SU-DHL-6 (cell line): Measurements from ENCODE around the gene DCXR.

Experiments
- H2AFZ ChIP-seq: fragments of 200-600 bp; sonication (generic); 2 replicates; pipeline ENCODE4 v1.6.1; 2014; ENCODE audit warnings: low read depth, mild to moderate bottlenecking, moderate library complexity, mixed read lengths, antibody characterized with exemption, low read length; ENCODE audit not compliant: severe bottlenecking
- H3F3A ChIP-seq: fragments of 200-600 bp; shearing (Covaris generic); 2 replicates; pipeline ENCODE4 v1.6.0; 2016; ENCODE audit warnings: antibody characterized with exemption, mild to moderate bottlenecking; ENCODE audit not compliant: insufficient read depth
- H3K27ac ChIP-seq: fragments of 200-600 bp; sonication (generic); 2 replicates; pipeline ENCODE4 v1.5.1; 2016; ENCODE audit warnings: low read depth, mild to moderate bottlenecking, low read length, moderate library complexity, mixed read lengths
- H3K27me3 ChIP-seq: fragments of 200-600 bp; sonication (generic), shearing (Covaris generic); 2 replicates; pipeline ENCODE4 v1.6.0; 2014; ENCODE audit warnings: mild to moderate bottlenecking, low read length
- H3K36me3 ChIP-seq: fragments of 200-600 bp; sonication (generic); 2 replicates; pipeline ENCODE4 v1.6.1; 2014; ENCODE audit warnings: mild to moderate bottlenecking, low read length, mixed read lengths
- H3K4me2 ChIP-seq: fragments of 300-600, 200-600 bp; shearing (Covaris generic), sonication (generic); 2 replicates; pipeline ENCODE4 v1.6.0; 2014; ENCODE audit warnings: low read length, low read depth, mild to moderate bottlenecking; ENCODE audit not compliant: poor library complexity, severe bottlenecking
- H3K4me3 ChIP-seq: fragments of 200-600 bp; sonication (generic); 2 replicates; pipeline ENCODE4 v1.5.1; 2014; ENCODE audit warnings: antibody characterized with exemption, low read length, mild to moderate bottlenecking, mixed read lengths; ENCODE audit not compliant: insufficient read depth, poor library complexity, severe bottlenecking
- H3K79me2 ChIP-seq: fragments of 200-600 bp; sonication (generic); 2 replicates; pipeline ENCODE4 v1.6.1; 2014; ENCODE audit warnings: mild to moderate bottlenecking, low read length, moderate library complexity; ENCODE audit not compliant: insufficient read depth
- H3K9ac ChIP-seq: fragments of 200-600 bp; sonication (generic); 2 replicates; pipeline ENCODE4 v1.7.0; 2014; ENCODE audit warnings: mild to moderate bottlenecking, low read length
- H3K9me2 ChIP-seq: fragments of 200-600 bp; sonication (generic); replicated peaks from 2 replicates; pipeline ENCODE4 v1.6.1; 2014; ENCODE audit warnings: low read length; ENCODE audit not compliant: insufficient read depth
- H3K9me3 ChIP-seq: fragments of 200-600 bp; sonication (generic); 2 replicates; pipeline ENCODE4 v1.6.1; 2014; ENCODE audit warnings: low read length, mixed read lengths; ENCODE audit not compliant: insufficient read depth
- H4K20me1 ChIP-seq: fragments of 200-600 bp; sonication (generic); 2 replicates; pipeline ENCODE4 v1.6.1; 2014; ENCODE audit warnings: low read depth, mild to moderate bottlenecking, antibody characterized with exemption, low read length, moderate library complexity, mixed read lengths
- CTCF ChIP-seq: fragments of 200-600 bp; sonication (generic); IDR thresholded peaks from one replicate; pipeline ENCODE4 v1.5.1; 2017; ENCODE audit warnings: antibody characterized with exemption, mild to moderate bottlenecking, low read length, moderate library complexity; ENCODE audit not compliant: insufficient read depth, poor library complexity, severe bottlenecking
- EZH2phosphoT487 ChIP-seq: fragments of 200-600 bp; sonication (generic), shearing (Covaris generic); conservative IDR thresholded peaks from 2 replicates; pipeline ENCODE4 v1.6.1; 2018; ENCODE audit warnings: mild to moderate bottlenecking, antibody characterized with exemption, low read length, moderate library complexity, mixed read lengths

DCXR gene

GRCh38 chr17:82058230-82058854, 20.8 kb upstream of the DCXR start:
- H3K4me2 ChIP-seq = no peak overlapping the region
- H3K27ac ChIP-seq = no peak overlapping the region
- no peaks in the 10 kb centered on the region for H3K36me3 ChIP-seq
- H3K4me3 ChIP-seq = no peak overlapping the region
- no peaks in the 10 kb centered on the region for H3K9me3 ChIP-seq
- H3K27me3 ChIP-seq = no peaks in the 10 kb centered on the region
- no peak overlapping the region for H3K9ac ChIP-seq
- no peaks in the 10 kb centered on the region for H3K9me2 ChIP-seq
- H2AFZ ChIP-seq = no peak overlapping the region
- H3K79me2 ChIP-seq = no peaks in the 10 kb centered on the region
- TF ChIP-seq EZH2phosphoT487 (no peak), CTCF (no peak)
- H3F3A ChIP-seq = no peaks in the 10 kb centered on the region
- H4K20me1 ChIP-seq = no peaks in the 10 kb centered on the region

GRCh38 chr17:82056729-82057621, 19.5 kb upstream of the DCXR start:
- Histone ChIP-seq H3K27me3 (no peaks in the 10 kb centered on the region), H3K9me3 (no peaks in the 10 kb centered on the region), H4K20me1 (no peaks in the 10 kb centered on the region), H2AFZ (no peak overlapping the region), H3F3A (no peaks in the 10 kb centered on the region), H3K4me3 (no peak overlapping the region), H3K27ac (no peak overlapping the region), H3K9ac (no peak overlapping the region), H3K36me3 (no peaks in the 10 kb centered on the region), H3K79me2 (peaks cover 10% of the 10 kb centered on the region), H3K9me2 (no peaks in the 10 kb centered on the region), H3K4me2 (no peak overlapping the region)
- TF ChIP-seq CTCF (no peak), EZH2phosphoT487 (no peak)

- Histone ChIP-seq H3K4me2 (no peak overlapping the region), H3K79me2 (peaks cover 10% of the 10 kb centered on the region), H3K4me3 (no peak overlapping the region), H3K27me3 (no peaks in the 10 kb centered on the region), H3K9me3 (no peaks in the 10 kb centered on the region), H3K9me2 (no peaks in the 10 kb centered on the region), H3K9ac (no peak overlapping the region), H3K27ac (no peak overlapping the region), H3F3A (no peaks in the 10 kb centered on the region), H2AFZ (no peak overlapping the region), H3K36me3 (no peaks in the 10 kb centered on the region), H4K20me1 (no peaks in the 10 kb centered on the region)
- TF ChIP-seq CTCF (no peak), EZH2phosphoT487 (no peak)
Observed at GRCh38 chr17:82055965-82056728, 18.6 kb upstream of the DCXR start.
